ENCODE results near the gene FSTL5. TPM values are rescaled to one million over a fixed set of nuclear protein-coding genes. Genes with fewer than 3 reads are reported as not detected.
A peak's percentile ranks its signal among the peaks of the same experiment; 100 is the strongest.

FSTL5 gene
- total and polyA plus RNA-seq, 2 experiments from 2014 or later = not detected

- H3K79me2 ChIP-seq (ENCODE audit: insufficient read depth) = no peaks in the 10 kb centered on the region
- no peaks in the 10 kb centered on the region for H3K36me3 ChIP-seq (ENCODE audit: low read depth)
- no peak overlapping the region for H3K9ac ChIP-seq
- no peak overlapping the region for H3K4me3 ChIP-seq
- no peaks in the 10 kb centered on the region for H3K27me3 ChIP-seq (replicated peaks; ENCODE audit: insufficient read depth)
- peak; percentile 24 for DNase-seq
- H3K9me3 ChIP-seq (ENCODE audit: low read depth) = no peaks in the 10 kb centered on the region
- no peaks in the 10 kb centered on the region for H3K4me1 ChIP-seq (ENCODE audit: insufficient read depth)
- H3F3A ChIP-seq (ENCODE audit: insufficient read depth) = no peaks in the 10 kb centered on the region
- H3K27ac ChIP-seq = no peak overlapping the region
- no peaks in the 10 kb centered on the region for H3K9me2 ChIP-seq (ENCODE audit: insufficient read depth)
- in situ Hi-C loops (cut with MboI) = no loop called here
- TF ChIP-seq EZH2 (IDR thresholded peaks at IDR 0.05; ENCODE audit: insufficient read depth, poor library complexity, severe bottlenecking) (no peak), EZH2phosphoT487 (IDR thresholded peaks at IDR 0.05; ENCODE audit: insufficient read depth, low read depth) (no peak)
- H2AFZ ChIP-seq = no peak overlapping the region
- H4K20me1 ChIP-seq (ENCODE audit: insufficient read depth) = no peaks in the 10 kb centered on the region
- 15 to 21% methylated on average over 2 of the region's 2 CpGs for WGBS, 2 experiments (ENCODE audit: low coverage in 1 of 2, low lambda C conversion rate in 2 of 2, missing lambda C conversion rate in 2 of 2)
- no peak overlapping the region for H3K4me2 ChIP-seq (ENCODE audit: unreplicated experiment)
Observed at GRCh38 chr4:161714022-161714751, 449.6 kb downstream of the FSTL5 start.

- H3K9ac ChIP-seq = no peak overlapping the region
- no peak overlapping the region for H2AFZ ChIP-seq
- no peaks in the 10 kb centered on the region for H4K20me1 ChIP-seq (ENCODE audit: insufficient read depth)
- H3K9me3 ChIP-seq (ENCODE audit: low read depth) = no peaks in the 10 kb centered on the region
- DNase-seq = no peak
- TF ChIP-seq EZH2 (IDR thresholded peaks at IDR 0.05; ENCODE audit: insufficient read depth, poor library complexity, severe bottlenecking) = no peak
- H3K36me3 ChIP-seq (ENCODE audit: low read depth) = no peaks in the 10 kb centered on the region
- H3K4me3 ChIP-seq = no peak overlapping the region
- 7 to 8% methylated on average over 3 of the region's 3 CpGs for WGBS, 2 experiments (ENCODE audit: low coverage in 1 of 2, low lambda C conversion rate in 2 of 2, missing lambda C conversion rate in 2 of 2)
- H3K27ac ChIP-seq = no peak overlapping the region
- H3K27me3 ChIP-seq (replicated peaks; ENCODE audit: insufficient read depth) = no peaks in the 10 kb centered on the region
- H3F3A ChIP-seq (ENCODE audit: insufficient read depth) = no peaks in the 10 kb centered on the region
- H3K9me2 ChIP-seq (ENCODE audit: insufficient read depth) = no peaks in the 10 kb centered on the region
- in situ Hi-C loops (cut with MboI) = no loop called here
- H3K79me2 ChIP-seq (ENCODE audit: insufficient read depth) = no peaks in the 10 kb centered on the region
- no peak overlapping the region for H3K4me2 ChIP-seq (ENCODE audit: unreplicated experiment)
- no peaks in the 10 kb centered on the region for H3K4me1 ChIP-seq (ENCODE audit: insufficient read depth)
Observed at GRCh38 chr4:161704653-161705052, 459.1 kb downstream of the FSTL5 start.

- no peak overlapping the region for H3K4me3 ChIP-seq
- H4K20me1 ChIP-seq (ENCODE audit: insufficient read depth) = no peaks in the 10 kb centered on the region
- H3K79me2 ChIP-seq (ENCODE audit: insufficient read depth) = no peaks in the 10 kb centered on the region
- no peak overlapping the region for H3K9ac ChIP-seq
- no peaks in the 10 kb centered on the region for H3K36me3 ChIP-seq (ENCODE audit: low read depth)
- H3K9me3 ChIP-seq (ENCODE audit: low read depth) = no peaks in the 10 kb centered on the region
- no peaks in the 10 kb centered on the region for H3K27me3 ChIP-seq (replicated peaks; ENCODE audit: insufficient read depth)
- no peaks in the 10 kb centered on the region for H3F3A ChIP-seq (ENCODE audit: insufficient read depth)
- DNase-seq = no peak
- no peak overlapping the region for H3K27ac ChIP-seq
- no peaks in the 10 kb centered on the region for H3K4me1 ChIP-seq (ENCODE audit: insufficient read depth)
- H2AFZ ChIP-seq = no peak overlapping the region
- H3K9me2 ChIP-seq (ENCODE audit: insufficient read depth) = no peaks in the 10 kb centered on the region
- no peak overlapping the region for H3K4me2 ChIP-seq (ENCODE audit: unreplicated experiment)
- TF ChIP-seq EZH2 (IDR thresholded peaks at IDR 0.05; ENCODE audit: insufficient read depth, poor library complexity, severe bottlenecking) = no peak
- TF ChIP-seq EZH2phosphoT487 (IDR thresholded peaks at IDR 0.05; ENCODE audit: insufficient read depth, low read depth) = no peak
- in situ Hi-C loops (cut with MboI) = no loop called here
- 25 to 32% methylated on average over 4 of the region's 4 CpGs for WGBS, 2 experiments (ENCODE audit: low coverage in 1 of 2, low lambda C conversion rate in 2 of 2, missing lambda C conversion rate in 2 of 2)
Observed at GRCh38 chr4:161704040-161704439, 459.8 kb downstream of the FSTL5 start.

- H3F3A ChIP-seq (ENCODE audit: insufficient read depth) = no peaks in the 10 kb centered on the region
- no peak overlapping the region for H3K4me2 ChIP-seq (ENCODE audit: unreplicated experiment)
- no peak for TF ChIP-seq EZH2 (IDR thresholded peaks at IDR 0.05; ENCODE audit: insufficient read depth, poor library complexity, severe bottlenecking)
- TF ChIP-seq EZH2phosphoT487 (IDR thresholded peaks at IDR 0.05; ENCODE audit: insufficient read depth, low read depth) = no peak
- H3K27ac ChIP-seq = no peak overlapping the region
- H3K27me3 ChIP-seq (replicated peaks; ENCODE audit: insufficient read depth) = no peaks in the 10 kb centered on the region
- 41 to 51% methylated on average over 4 of the region's 4 CpGs for WGBS, 2 experiments (ENCODE audit: low coverage in 1 of 2, low lambda C conversion rate in 2 of 2, missing lambda C conversion rate in 2 of 2)
- H3K79me2 ChIP-seq (ENCODE audit: insufficient read depth) = no peaks in the 10 kb centered on the region
- no peaks in the 10 kb centered on the region for H3K4me1 ChIP-seq (ENCODE audit: insufficient read depth)
- in situ Hi-C loops (cut with MboI) = no loop called here
- no peaks in the 10 kb centered on the region for H4K20me1 ChIP-seq (ENCODE audit: insufficient read depth)
- no peak overlapping the region for H3K4me3 ChIP-seq
- DNase-seq = no peak
- no peak overlapping the region for H3K9ac ChIP-seq
- no peaks in the 10 kb centered on the region for H3K9me3 ChIP-seq (ENCODE audit: low read depth)
- H2AFZ ChIP-seq = no peak overlapping the region
- no peaks in the 10 kb centered on the region for H3K9me2 ChIP-seq (ENCODE audit: insufficient read depth)
- H3K36me3 ChIP-seq (ENCODE audit: low read depth) = no peaks in the 10 kb centered on the region
Observed at GRCh38 chr4:161702287-161702686, 461.5 kb downstream of the FSTL5 start.

Measured in GM23248 (cell line).